ENCODE data around the gene RPS14.

GRCh38 chr5:150465927-150466326 lies 16.4 kb upstream of the RPS14 start:
- TF ChIP-seq BHLHE40 (IDR thresholded peaks at IDR 0.05; ENCODE audit: low read depth, low read length) (no peak), CTCF (conservative IDR thresholded peaks at IDR 0.05; ENCODE audit: low read depth, low read length) (no peak), SMC3 (IDR thresholded peaks at IDR 0.05; ENCODE audit: low read depth, low read length) (no peak), MAFK (IDR thresholded peaks at IDR 0.05; ENCODE audit: low read depth, low read length) (no peak), MAZ (IDR thresholded peaks at IDR 0.05; ENCODE audit: borderline replicate concordance, low read depth, low read length) (no peak), ELK1 (IDR thresholded peaks at IDR 0.05; ENCODE audit: borderline replicate concordance, low read depth, low read length) (no peak), RFX5 (IDR thresholded peaks at IDR 0.05; ENCODE audit: low read depth, low read length) (no peak), POLR2A (IDR thresholded peaks at IDR 0.05; ENCODE audit: low read depth, low read length) (no peak), CHD1 (IDR thresholded peaks at IDR 0.05; ENCODE audit: low read depth, low read length) (no peak), RCOR1 (IDR thresholded peaks at IDR 0.05; ENCODE audit: insufficient replicate concordance, low read length) (no peak), FOS (IDR thresholded peaks at IDR 0.05; ENCODE audit: low read depth, low read length) (no peak), CEBPB (IDR thresholded peaks at IDR 0.05; ENCODE audit: low read depth, low read length) (no peak)
